ENCODE results near the gene SLC16A14. TPM values are rescaled to one million over a fixed set of nuclear protein-coding genes. Genes with fewer than 3 reads are reported as not detected.

Gene SLC16A14
- total and polyA plus RNA-seq, 2 donors (not counting 3 experiments of a cell fraction or from before 2014, with no cell fraction given), result 0.22 to 0.30 TPM

DNA sequence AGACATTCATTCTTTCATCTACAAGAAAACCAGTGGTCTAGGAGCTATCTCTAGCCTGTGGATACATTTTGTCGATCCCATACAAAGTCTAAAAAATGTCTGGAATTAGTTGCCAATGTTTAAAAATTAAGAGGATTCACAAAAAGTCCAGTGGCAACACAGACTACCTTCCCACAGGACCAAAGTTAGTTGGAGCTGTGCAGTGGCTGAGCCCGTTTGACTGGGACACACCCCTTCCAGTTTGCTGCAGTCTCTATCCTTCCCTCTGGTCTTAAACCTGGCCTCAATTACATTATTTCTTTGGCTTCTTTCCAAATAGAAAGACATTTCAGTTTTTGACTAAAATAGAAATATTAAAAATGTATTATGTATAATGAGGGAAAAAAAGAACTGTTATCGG is 18.6 kb downstream of the SLC16A14 start:
- Histone ChIP-seq H3K4me2 (ENCODE audit: insufficient read depth, low read length) (no peak overlapping the region), H3K79me2 (ENCODE audit: control insufficient read depth, insufficient read depth, low read length) (no peaks in the 10 kb centered on the region), H3K9me3 (replicated peaks; ENCODE audit: control insufficient read depth, insufficient read depth, low read length) (no peaks in the 10 kb centered on the region), H3K4me3 (replicated peaks in 1 of 3; ENCODE audit: insufficient read depth in 1 of 3, low read depth in 1 of 3, low read length in 3 of 3) (no peak overlapping the region), H3K27me3 (ENCODE audit: control insufficient read depth in 2 of 2, insufficient read depth in 2 of 2, low read length in 2 of 2) (no peaks in the 10 kb centered on the region), H3K4me1 (ENCODE audit: control insufficient read depth, extremely low read depth, insufficient read depth, low read length) (no peaks in the 10 kb centered on the region), H3K9ac (replicated peaks; ENCODE audit: extremely low read depth, insufficient read depth, low read length) (no peak overlapping the region), H3K9me1 (replicated peaks; ENCODE audit: control insufficient read depth, extremely low read depth, insufficient read depth, low read length) (no peaks in the 10 kb centered on the region), H4K20me1 (replicated peaks; ENCODE audit: control insufficient read depth, extremely low read depth, insufficient read depth, low read length) (no peaks in the 10 kb centered on the region), H3K36me3 (ENCODE audit: control insufficient read depth in 2 of 2, extremely low read depth in 1 of 2, insufficient read depth in 2 of 2, low read length in 2 of 2) (no peaks in the 10 kb centered on the region), H2AFZ (ENCODE audit: low read depth, low read length) (no peak overlapping the region), H3K27ac (ENCODE audit: insufficient read depth, low read depth, low read length) (no peak overlapping the region)
- TF ChIP-seq FOS (IDR thresholded peaks at IDR 0.05; ENCODE audit: borderline replicate concordance, insufficient read depth, low read length) (no peak), POLR2A (IDR thresholded peaks at IDR 0.05; ENCODE audit: low read depth, low read length) (no peak)
- TF ChIP-seq, protein P1, sequence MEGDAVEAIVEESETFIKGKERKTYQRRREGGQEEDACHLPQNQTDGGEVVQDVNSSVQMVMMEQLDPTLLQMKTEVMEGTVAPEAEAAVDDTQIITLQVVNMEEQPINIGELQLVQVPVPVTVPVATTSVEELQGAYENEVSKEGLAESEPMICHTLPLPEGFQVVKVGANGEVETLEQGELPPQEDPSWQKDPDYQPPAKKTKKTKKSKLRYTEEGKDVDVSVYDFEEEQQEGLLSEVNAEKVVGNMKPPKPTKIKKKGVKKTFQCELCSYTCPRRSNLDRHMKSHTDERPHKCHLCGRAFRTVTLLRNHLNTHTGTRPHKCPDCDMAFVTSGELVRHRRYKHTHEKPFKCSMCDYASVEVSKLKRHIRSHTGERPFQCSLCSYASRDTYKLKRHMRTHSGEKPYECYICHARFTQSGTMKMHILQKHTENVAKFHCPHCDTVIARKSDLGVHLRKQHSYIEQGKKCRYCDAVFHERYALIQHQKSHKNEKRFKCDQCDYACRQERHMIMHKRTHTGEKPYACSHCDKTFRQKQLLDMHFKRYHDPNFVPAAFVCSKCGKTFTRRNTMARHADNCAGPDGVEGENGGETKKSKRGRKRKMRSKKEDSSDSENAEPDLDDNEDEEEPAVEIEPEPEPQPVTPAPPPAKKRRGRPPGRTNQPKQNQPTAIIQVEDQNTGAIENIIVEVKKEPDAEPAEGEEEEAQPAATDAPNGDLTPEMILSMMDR (IDR thresholded peaks at IDR 0.05; ENCODE audit: extremely low read depth in 1 of 2, insufficient read depth in 1 of 2, low read depth in 1 of 2, low read length in 2 of 2), result no peak
- no TSS peak for BruUV-seq (replicated peaks)
- DNase-seq (ENCODE audit: low read depth, low spot score) (no peak), FAIRE-seq (no peak)
- CTCF ChIA-PET, result interaction anchor here (0.9 to 5.2 kb wide), 3 partner anchors 17 to 110 kb away, joined by 3 to 39 read pairs (median 14); no protein-coding TSS in a partner anchor
- intact Hi-C loops (cut with micrococcal nuclease), result no loop called here
- POLR2A ChIA-PET, result no interaction called here
- dilution Hi-C loops (cut with MboI; ENCODE audit: extremely low pct_ligation_motif_present, low sequenced_read_pairs), result no loop called here

DNA sequence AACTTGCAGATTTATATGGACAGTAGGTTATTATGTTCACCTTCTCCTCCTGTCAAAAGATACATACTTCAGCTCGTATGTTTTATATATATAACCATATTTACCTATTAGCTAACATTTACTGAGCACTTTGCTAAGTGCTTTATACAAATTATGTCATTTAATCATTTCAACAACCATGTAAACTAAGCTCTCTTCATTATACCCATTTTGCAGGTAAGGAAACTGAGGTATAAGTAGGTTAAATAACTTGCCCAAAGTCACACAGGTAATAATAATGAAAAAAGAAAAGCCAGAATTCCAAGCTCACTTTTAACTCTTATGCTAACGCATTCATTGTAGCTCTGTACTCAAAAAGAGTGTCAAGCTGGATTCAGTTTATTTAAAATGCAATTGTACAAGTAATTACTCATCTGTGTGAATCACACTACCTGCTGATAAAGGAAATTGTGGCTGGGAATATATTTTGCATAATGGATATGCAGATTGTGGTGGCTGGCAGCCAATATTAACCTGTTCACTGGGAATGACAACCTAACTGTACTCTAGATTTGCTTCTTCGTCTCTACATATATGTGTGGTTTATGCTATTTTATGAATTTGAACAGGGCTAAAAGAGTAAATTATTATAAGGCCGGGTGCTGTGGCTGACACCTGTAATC is 20.6 kb downstream of the SLC16A14 start:
- no peaks in the 10 kb centered on the region for H3K36me3 ChIP-seq (ENCODE audit: control insufficient read depth in 2 of 2, extremely low read depth in 1 of 2, insufficient read depth in 2 of 2, low read length in 2 of 2)
- H3K27me3 ChIP-seq (ENCODE audit: control insufficient read depth in 2 of 2, insufficient read depth in 2 of 2, low read length in 2 of 2), result no peaks in the 10 kb centered on the region
- ChIA-PET POLR2A (no interaction called here), CTCF (interaction anchor here (0.6 to 1.8 kb wide), 5 partner anchors 12 to 112 kb away, joined by 3 to 5 read pairs (median 4); no protein-coding TSS in a partner anchor)
- H3K9ac ChIP-seq (replicated peaks; ENCODE audit: extremely low read depth, insufficient read depth, low read length), result no peak overlapping the region
- TF ChIP-seq FOS (IDR thresholded peaks at IDR 0.05; ENCODE audit: borderline replicate concordance, insufficient read depth, low read length) (no peak), EZH2 (IDR thresholded peaks at IDR 0.05; ENCODE audit: borderline replicate concordance, low read depth, low read length, severe bottlenecking) (no peak), POLR2AphosphoS5 (IDR thresholded peaks at IDR 0.05; ENCODE audit: insufficient read depth, low read depth, low read length) (no peak)
- TF ChIP-seq, protein P2, sequence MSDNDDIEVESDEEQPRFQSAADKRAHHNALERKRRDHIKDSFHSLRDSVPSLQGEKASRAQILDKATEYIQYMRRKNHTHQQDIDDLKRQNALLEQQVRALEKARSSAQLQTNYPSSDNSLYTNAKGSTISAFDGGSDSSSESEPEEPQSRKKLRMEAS (IDR thresholded peaks at IDR 0.05; ENCODE audit: insufficient read depth, insufficient read length), result no peak
- H3K4me1 ChIP-seq (ENCODE audit: control insufficient read depth, extremely low read depth, insufficient read depth, low read length), result no peaks in the 10 kb centered on the region
- dilution Hi-C loops (cut with MboI; ENCODE audit: extremely low pct_ligation_motif_present, low sequenced_read_pairs), result no loop called here
- H3K4me2 ChIP-seq (ENCODE audit: insufficient read depth, low read length), result no peak overlapping the region
- no peak overlapping the region for H2AFZ ChIP-seq (ENCODE audit: low read depth, low read length)
- BruUV-seq (replicated peaks), result no TSS peak
- no peaks in the 10 kb centered on the region for H3K79me2 ChIP-seq (ENCODE audit: control insufficient read depth, insufficient read depth, low read length)
- H3K27ac ChIP-seq (ENCODE audit: insufficient read depth, low read depth, low read length), result no peak overlapping the region
- FAIRE-seq (no peak), DNase-seq (ENCODE audit: low read depth, low spot score) (no peak)
- H3K9me1 ChIP-seq (replicated peaks; ENCODE audit: control insufficient read depth, extremely low read depth, insufficient read depth, low read length), result no peaks in the 10 kb centered on the region
- H4K20me1 ChIP-seq (replicated peaks; ENCODE audit: control insufficient read depth, extremely low read depth, insufficient read depth, low read length), result no peaks in the 10 kb centered on the region
- no peaks in the 10 kb centered on the region for H3K9me3 ChIP-seq (replicated peaks; ENCODE audit: control insufficient read depth, insufficient read depth, low read length)
- H3K4me3 ChIP-seq (replicated peaks in 1 of 3; ENCODE audit: insufficient read depth in 1 of 3, low read depth in 1 of 3, low read length in 3 of 3), result no peak overlapping the region
- intact Hi-C loops (cut with micrococcal nuclease), result no loop called here
